ENCODE measurements around the gene FAM89B. TPM values are rescaled to one million over a fixed set of nuclear protein-coding genes. Genes with fewer than 3 reads are reported as not detected.

FAM89B gene
- total RNA-seq, 1 donor from 2014 or later, result 62.4 TPM

DNA sequence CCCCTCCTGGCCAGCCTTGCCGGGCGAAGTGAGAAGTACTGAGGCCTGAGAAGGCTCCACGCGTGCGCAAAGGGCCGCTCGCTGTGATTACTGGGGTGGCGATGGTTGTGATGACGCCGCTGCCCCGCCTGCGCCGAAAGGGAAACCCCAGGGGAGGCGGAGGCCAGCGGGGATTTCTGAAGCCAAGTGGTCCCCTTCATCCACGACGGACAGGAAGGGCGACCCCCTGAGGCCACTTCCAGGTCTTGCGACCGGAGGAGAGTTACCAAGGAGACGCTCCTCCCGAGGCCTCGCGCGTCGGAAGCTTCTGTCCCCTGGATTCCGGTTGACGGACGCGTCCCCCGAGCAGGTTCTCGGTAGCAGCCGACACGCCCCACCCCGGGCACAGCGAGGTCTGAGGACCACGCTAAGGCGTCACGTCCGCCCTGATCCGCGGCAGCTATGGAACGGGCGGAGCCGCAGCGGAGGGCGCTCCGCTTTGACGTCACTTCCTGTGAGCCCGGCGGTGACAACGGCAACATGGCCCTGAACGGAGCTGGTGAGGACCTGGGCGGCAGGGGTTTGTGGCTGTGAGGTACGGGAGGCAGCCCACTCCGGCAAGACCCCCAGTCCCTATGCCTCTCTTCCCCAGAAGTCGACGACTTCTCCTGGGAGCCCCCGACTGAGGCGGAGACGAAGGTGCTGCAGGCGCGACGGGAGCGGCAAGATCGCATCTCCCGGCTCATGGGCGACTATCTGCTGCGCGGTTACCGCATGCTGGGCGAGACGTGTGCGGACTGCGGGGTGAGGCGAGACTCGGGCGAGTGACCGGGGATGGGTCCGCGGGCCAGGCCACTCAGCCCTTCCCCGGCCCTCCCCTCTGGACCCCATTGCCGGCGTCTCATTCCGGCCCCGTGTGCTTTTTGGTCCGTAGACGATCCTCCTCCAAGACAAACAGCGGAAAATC lies 2.1 kb upstream of the FAM89B start, which contains the start of gene ZNRD2:
ZNRD2 (plus strand) TSS at position 505 of the 946 bp plus-strand sequence; CDS start at position 520, 15 bp downstream.
- TF ChIP-seq, protein P1, sequence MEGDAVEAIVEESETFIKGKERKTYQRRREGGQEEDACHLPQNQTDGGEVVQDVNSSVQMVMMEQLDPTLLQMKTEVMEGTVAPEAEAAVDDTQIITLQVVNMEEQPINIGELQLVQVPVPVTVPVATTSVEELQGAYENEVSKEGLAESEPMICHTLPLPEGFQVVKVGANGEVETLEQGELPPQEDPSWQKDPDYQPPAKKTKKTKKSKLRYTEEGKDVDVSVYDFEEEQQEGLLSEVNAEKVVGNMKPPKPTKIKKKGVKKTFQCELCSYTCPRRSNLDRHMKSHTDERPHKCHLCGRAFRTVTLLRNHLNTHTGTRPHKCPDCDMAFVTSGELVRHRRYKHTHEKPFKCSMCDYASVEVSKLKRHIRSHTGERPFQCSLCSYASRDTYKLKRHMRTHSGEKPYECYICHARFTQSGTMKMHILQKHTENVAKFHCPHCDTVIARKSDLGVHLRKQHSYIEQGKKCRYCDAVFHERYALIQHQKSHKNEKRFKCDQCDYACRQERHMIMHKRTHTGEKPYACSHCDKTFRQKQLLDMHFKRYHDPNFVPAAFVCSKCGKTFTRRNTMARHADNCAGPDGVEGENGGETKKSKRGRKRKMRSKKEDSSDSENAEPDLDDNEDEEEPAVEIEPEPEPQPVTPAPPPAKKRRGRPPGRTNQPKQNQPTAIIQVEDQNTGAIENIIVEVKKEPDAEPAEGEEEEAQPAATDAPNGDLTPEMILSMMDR (IDR thresholded peaks at IDR 0.05), result peak; percentile 18 to 51 (median 24)
- TF ChIP-seq POLR2AphosphoS5 (IDR thresholded peaks at IDR 0.05; ENCODE audit: insufficient read depth in 1 of 2, low read depth in 1 of 2) (peak; percentile 98), POLR2A (IDR thresholded peaks at IDR 0.05) (peak in 1 of 2 donors; percentile 49)
- peaks cover 78% of the 10 kb centered on the region for H3K4me1 ChIP-seq
- H3K4me3 ChIP-seq, result peak within 1 kb of the TSS; percentile 81 to 98
- H3K9me3 ChIP-seq, result no peaks in the 10 kb centered on the region
- no peaks in the 10 kb centered on the region for H3K27me3 ChIP-seq
- intact Hi-C loops (cut with DNase I), result loop anchor here (5.0 kb wide), 1 partner anchor 42 kb away; the partner anchor contains the start of gene MAP3K11
- peak within 1 kb of the TSS; percentile 93 for H3K27ac ChIP-seq
- DNase-seq (ENCODE audit: extremely low spot score in 2 of 2), result peak; percentile 97 to 99
- no peaks in the 10 kb centered on the region for H3K36me3 ChIP-seq

DNA sequence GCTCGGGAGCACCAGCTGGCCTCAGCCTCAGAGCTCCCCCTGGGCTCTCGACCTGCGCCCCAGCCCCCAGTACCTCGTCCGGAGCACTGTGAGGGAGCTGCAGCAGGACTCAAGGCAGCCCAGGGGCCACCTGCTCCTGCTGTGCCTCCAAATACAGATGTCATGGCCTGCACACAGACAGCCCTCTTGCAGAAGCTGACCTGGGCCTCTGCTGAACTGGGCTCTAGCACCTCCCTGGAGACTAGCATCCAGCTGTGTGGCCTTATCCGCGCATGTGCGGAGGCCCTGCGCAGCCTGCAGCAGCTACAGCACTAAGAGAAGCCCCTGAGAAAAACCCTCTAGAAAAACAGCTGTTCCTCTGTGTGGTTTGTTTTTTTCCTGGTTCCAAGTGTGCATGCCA lies 918 bp upstream of the FAM89B start:
- Histone ChIP-seq H3K27me3 (no peaks in the 10 kb centered on the region), H3K4me1 (peaks cover 81% of the 10 kb centered on the region), H3K27ac (peak overlapping the region; percentile 93), H3K4me3 (peak overlapping the region; percentile 81 to 98), H3K36me3 (no peaks in the 10 kb centered on the region), H3K9me3 (no peaks in the 10 kb centered on the region)
- intact Hi-C loops (cut with DNase I), result loop anchor here (5.0 kb wide), 1 partner anchor 41 kb away; the partner anchor contains the start of gene MAP3K11
- no peak for DNase-seq (ENCODE audit: extremely low spot score in 2 of 2)
- no peak for TF ChIP-seq POLR2AphosphoS5 (IDR thresholded peaks at IDR 0.05; ENCODE audit: insufficient read depth in 1 of 2, low read depth in 1 of 2)
- no peak for TF ChIP-seq POLR2A (IDR thresholded peaks at IDR 0.05)
- TF ChIP-seq, protein P1 (IDR thresholded peaks at IDR 0.05), result no peak

DNA sequence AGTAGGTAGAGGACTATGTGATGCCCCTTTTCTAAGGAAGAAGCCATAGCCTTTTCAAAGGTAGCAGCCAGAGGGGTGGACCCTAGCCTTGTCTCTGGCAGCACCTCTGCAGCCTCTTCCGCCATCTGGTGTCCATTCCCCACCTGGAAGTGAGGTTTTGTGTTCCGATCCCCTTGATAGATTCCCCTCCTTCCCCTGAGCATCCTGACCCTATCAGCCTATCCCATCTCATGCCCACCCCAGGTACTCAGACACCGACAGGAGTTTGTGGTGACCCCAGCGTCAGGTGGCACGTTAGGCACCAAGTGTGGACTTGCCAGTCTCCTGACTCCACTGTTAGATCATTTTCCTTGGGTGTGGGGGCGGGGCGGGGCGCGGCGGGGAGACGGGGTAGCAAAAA lies 398 bp upstream of the FAM89B start:
- peaks cover 81% of the 10 kb centered on the region for H3K4me1 ChIP-seq
- intact Hi-C loops (cut with DNase I), result loop anchor here (5.0 kb wide), 1 partner anchor 40 kb away; the partner anchor contains the start of gene MAP3K11
- H3K36me3 ChIP-seq, result no peaks in the 10 kb centered on the region
- H3K27me3 ChIP-seq, result no peaks in the 10 kb centered on the region
- H3K27ac ChIP-seq, result peak overlapping the region; percentile 93
- TF ChIP-seq, protein P1 (IDR thresholded peaks at IDR 0.05), result no peak
- TF ChIP-seq POLR2A (IDR thresholded peaks at IDR 0.05), result no peak
- TF ChIP-seq POLR2AphosphoS5 (IDR thresholded peaks at IDR 0.05; ENCODE audit: insufficient read depth in 1 of 2, low read depth in 1 of 2), result no peak
- no peak for DNase-seq (ENCODE audit: extremely low spot score in 2 of 2)
- H3K9me3 ChIP-seq, result no peaks in the 10 kb centered on the region
- peak overlapping the region; percentile 81 to 98 for H3K4me3 ChIP-seq

DNA sequence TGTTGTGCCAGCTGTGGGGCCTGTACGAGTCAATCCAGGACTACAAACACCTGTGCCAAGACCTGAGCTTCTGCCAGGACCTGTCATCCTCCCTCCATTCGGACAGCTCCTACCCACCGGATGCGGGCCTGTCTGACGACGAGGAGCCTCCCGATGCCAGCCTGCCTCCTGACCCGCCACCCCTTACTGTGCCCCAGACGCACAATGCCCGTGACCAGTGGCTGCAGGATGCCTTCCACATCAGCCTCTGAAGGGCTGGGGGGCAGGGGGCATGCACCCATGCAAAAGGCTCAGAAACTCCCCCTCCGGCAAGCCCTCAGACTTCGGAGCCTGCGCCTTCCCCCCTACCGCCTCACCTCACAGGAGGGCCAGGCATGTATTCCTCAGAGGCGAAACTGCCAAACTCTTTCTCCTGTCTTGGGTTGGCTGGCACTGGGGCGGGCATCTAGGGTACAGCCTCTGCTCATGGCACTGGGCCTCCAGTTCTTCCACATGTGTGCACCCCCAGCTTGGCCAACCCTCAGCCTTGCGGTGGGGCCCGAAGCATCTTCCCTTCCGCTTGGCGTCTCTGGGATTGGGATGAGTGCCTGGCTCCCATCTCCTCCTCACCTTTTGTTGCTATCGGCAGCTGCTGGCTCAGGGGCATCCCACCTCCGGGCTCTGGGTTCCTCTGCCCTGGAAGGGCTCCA lies 1.2 kb downstream of the FAM89B start:
- TF ChIP-seq, protein P1 (IDR thresholded peaks at IDR 0.05), result no peak
- no peak for TF ChIP-seq POLR2A (IDR thresholded peaks at IDR 0.05)
- TF ChIP-seq POLR2AphosphoS5 (IDR thresholded peaks at IDR 0.05; ENCODE audit: insufficient read depth in 1 of 2, low read depth in 1 of 2), result no peak
- peaks cover 81% of the 10 kb centered on the region for H3K4me1 ChIP-seq
- peak overlapping the region; percentile 81 to 98 for H3K4me3 ChIP-seq
- intact Hi-C loops (cut with DNase I), result loop anchor here (5.0 kb wide), 1 partner anchor 39 kb away; the partner anchor contains the start of gene MAP3K11
- DNase-seq (ENCODE audit: extremely low spot score in 2 of 2), result no peak
- H3K9me3 ChIP-seq, result no peaks in the 10 kb centered on the region
- peak overlapping the region; percentile 93 for H3K27ac ChIP-seq
- H3K27me3 ChIP-seq, result no peaks in the 10 kb centered on the region
- no peaks in the 10 kb centered on the region for H3K36me3 ChIP-seq

All from vagina (tissue), 2 donors.